ENCODE measurements around the gene MISP3.
"Not testable (repeated sequence)": the region's sequence is repeated elsewhere in the genome, so short reads cannot be mapped to it uniquely, and the experiment has no call there.

The MISP3 gene

DNA sequence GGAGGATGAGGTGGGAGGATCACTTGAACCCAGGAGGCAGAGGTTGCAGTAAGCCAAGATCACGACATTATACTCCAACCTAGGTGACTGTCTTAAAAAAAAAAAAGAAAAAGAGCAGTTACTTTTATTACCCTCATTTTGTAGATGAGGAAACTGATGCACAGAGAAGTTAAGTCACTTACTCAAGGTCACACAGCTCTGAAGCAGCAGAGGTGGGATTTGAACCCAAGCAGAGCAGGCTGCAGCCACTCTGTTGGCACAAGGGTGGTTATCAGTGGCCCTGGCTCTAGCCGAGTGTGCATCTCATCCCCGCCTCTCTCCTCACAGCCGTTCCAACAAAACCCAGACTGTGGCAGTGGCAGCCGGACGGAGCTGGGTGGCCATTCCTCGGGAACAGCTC is 33.4 kb upstream of the MISP3 start:
- peaks cover 24% of the 10 kb centered on the region for H3K4me1 ChIP-seq (ENCODE audit: control insufficient read depth, low read length)
- H3K36me3 ChIP-seq (ENCODE audit: control insufficient read depth, low read length), result peaks cover 12% of the 10 kb centered on the region
- no peaks in the 10 kb centered on the region for H3K9me3 ChIP-seq (ENCODE audit: control insufficient read depth, insufficient read depth, low read length)
- no peak overlapping the region for H3K4me3 ChIP-seq (ENCODE audit: low read length)
- no peaks in the 10 kb centered on the region for H3K27me3 ChIP-seq (ENCODE audit: control insufficient read depth, low read length)
- TF ChIP-seq, protein P1, sequence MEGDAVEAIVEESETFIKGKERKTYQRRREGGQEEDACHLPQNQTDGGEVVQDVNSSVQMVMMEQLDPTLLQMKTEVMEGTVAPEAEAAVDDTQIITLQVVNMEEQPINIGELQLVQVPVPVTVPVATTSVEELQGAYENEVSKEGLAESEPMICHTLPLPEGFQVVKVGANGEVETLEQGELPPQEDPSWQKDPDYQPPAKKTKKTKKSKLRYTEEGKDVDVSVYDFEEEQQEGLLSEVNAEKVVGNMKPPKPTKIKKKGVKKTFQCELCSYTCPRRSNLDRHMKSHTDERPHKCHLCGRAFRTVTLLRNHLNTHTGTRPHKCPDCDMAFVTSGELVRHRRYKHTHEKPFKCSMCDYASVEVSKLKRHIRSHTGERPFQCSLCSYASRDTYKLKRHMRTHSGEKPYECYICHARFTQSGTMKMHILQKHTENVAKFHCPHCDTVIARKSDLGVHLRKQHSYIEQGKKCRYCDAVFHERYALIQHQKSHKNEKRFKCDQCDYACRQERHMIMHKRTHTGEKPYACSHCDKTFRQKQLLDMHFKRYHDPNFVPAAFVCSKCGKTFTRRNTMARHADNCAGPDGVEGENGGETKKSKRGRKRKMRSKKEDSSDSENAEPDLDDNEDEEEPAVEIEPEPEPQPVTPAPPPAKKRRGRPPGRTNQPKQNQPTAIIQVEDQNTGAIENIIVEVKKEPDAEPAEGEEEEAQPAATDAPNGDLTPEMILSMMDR (IDR thresholded peaks at IDR 0.05; ENCODE audit: low read depth, low read length, poor library complexity, severe bottlenecking), result no peak
- no peak for TF ChIP-seq EZH2phosphoT487 (IDR thresholded peaks at IDR 0.05; ENCODE audit: borderline replicate concordance, low read length)
- H3K27ac ChIP-seq (ENCODE audit: low read depth, low read length), result no peak overlapping the region
- H4K20me1 ChIP-seq (ENCODE audit: control insufficient read depth, insufficient read depth, low read depth, low read length), result no peaks in the 10 kb centered on the region
- no peak overlapping the region for H3K4me2 ChIP-seq (ENCODE audit: low read length)
- H3F3A ChIP-seq (ENCODE audit: control insufficient read depth, insufficient read depth), result no peaks in the 10 kb centered on the region
- H3K79me2 ChIP-seq (ENCODE audit: control insufficient read depth, low read length), result no peaks in the 10 kb centered on the region
- H3K9me2 ChIP-seq (replicated peaks; ENCODE audit: control insufficient read depth, low read length), result no peaks in the 10 kb centered on the region

GRCh38 chr19:14042659-14043608 is 29.7 kb upstream of the MISP3 start:
- H3K27me3 ChIP-seq (ENCODE audit: control insufficient read depth, low read length), result not testable (repeated sequence)

DNA sequence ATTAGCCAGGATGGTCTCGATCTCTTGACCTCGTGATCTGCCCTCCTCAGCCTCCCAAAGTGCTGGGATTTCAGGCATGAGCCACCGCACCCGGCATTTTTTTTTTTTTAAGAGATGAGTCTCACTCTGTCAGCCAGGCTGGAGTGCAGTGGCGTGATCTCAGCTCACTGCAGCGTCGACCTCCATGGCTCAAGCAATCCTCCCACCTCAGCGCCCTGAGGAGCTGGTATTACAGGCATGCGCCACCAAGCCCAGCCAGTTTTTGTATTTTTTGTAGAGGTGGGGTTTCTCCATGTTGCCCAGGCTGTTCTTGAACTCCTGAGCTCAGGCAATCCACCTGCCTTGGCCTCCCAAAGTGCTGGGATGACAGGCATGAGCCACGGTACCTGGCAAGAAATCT is 24.7 kb upstream of the MISP3 start:
- H3K79me2 ChIP-seq (ENCODE audit: control insufficient read depth, low read length); H3K4me1 ChIP-seq (ENCODE audit: control insufficient read depth, low read length); H3F3A ChIP-seq (ENCODE audit: control insufficient read depth, insufficient read depth); H3K4me3 ChIP-seq (ENCODE audit: low read length); H3K27ac ChIP-seq (ENCODE audit: low read depth, low read length); H3K4me2 ChIP-seq (ENCODE audit: low read length); H4K20me1 ChIP-seq (ENCODE audit: control insufficient read depth, insufficient read depth, low read depth, low read length); H3K27me3 ChIP-seq (ENCODE audit: control insufficient read depth, low read length); H3K9me2 ChIP-seq (replicated peaks; ENCODE audit: control insufficient read depth, low read length); H3K9me3 ChIP-seq (ENCODE audit: control insufficient read depth, insufficient read depth, low read length): not testable (repeated sequence)
- peaks cover 13% of the 10 kb centered on the region for H3K36me3 ChIP-seq (ENCODE audit: control insufficient read depth, low read length)

More at GRCh38 chr19:14042659-14043608, 29.7 kb upstream of the MISP3 start:
- not testable (repeated sequence) for H3F3A ChIP-seq (ENCODE audit: control insufficient read depth, insufficient read depth); H3K9me2 ChIP-seq (replicated peaks; ENCODE audit: control insufficient read depth, low read length); H3K9me3 ChIP-seq (ENCODE audit: control insufficient read depth, insufficient read depth, low read length); H4K20me1 ChIP-seq (ENCODE audit: control insufficient read depth, insufficient read depth, low read depth, low read length); H3K79me2 ChIP-seq (ENCODE audit: control insufficient read depth, low read length)
- H3K36me3 ChIP-seq (ENCODE audit: control insufficient read depth, low read length), result peaks cover 15% of the 10 kb centered on the region
- TF ChIP-seq, protein P1 (IDR thresholded peaks at IDR 0.05; ENCODE audit: low read depth, low read length, poor library complexity, severe bottlenecking), result peak; percentile 75
- H3K4me1 ChIP-seq (ENCODE audit: control insufficient read depth, low read length), result peaks cover 24% of the 10 kb centered on the region
- peak overlapping the region; percentile 48 for H3K27ac ChIP-seq (ENCODE audit: low read depth, low read length)
- peak overlapping the region; percentile 61 for H3K4me2 ChIP-seq (ENCODE audit: low read length)
- H3K4me3 ChIP-seq (ENCODE audit: low read length), result peak overlapping the region; percentile 25

DNA sequence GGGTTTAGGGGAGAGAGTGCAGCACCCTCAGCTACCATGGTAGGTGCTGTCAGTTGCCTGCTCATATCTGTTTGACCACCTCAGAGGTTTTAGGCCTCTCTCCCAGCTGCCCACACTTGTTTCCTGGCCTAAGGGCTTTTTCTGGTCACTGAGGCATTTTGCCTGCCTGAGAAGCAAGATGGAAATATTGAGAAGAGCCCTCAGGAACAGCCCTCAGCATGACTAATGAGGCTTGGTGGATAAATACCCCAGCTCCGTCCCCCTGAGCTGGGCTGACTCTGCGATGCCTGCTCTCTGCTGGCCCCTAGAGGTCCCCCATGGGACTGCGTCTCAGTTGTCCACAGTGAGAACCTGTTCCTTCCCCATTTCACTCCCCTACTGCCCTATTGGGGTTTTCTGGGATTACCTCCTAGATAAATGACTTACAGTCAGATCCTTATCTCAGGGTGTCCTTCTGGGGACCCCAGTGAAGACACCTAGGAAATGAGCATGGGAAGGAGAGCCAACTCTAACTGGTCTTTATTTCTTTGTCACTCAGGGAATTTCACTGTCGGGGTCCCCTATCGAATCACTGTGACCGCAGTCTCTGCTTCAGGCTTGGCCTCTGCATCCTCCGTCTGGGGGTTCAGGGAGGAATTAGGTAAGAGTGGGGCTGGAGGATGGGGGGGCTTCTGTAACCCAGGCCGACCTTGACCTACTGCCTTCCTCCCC is 24.0 kb upstream of the MISP3 start:
- peaks cover 13% of the 10 kb centered on the region for H3K36me3 ChIP-seq (ENCODE audit: control insufficient read depth, low read length)
- H3F3A ChIP-seq (ENCODE audit: control insufficient read depth, insufficient read depth), result no peaks in the 10 kb centered on the region
- no peaks in the 10 kb centered on the region for H3K79me2 ChIP-seq (ENCODE audit: control insufficient read depth, low read length)

More for the DNA sequence above, 24.0 kb upstream of the MISP3 start:
- no peaks in the 10 kb centered on the region for H3K9me2 ChIP-seq (replicated peaks; ENCODE audit: control insufficient read depth, low read length)
- no peaks in the 10 kb centered on the region for H3K27me3 ChIP-seq (ENCODE audit: control insufficient read depth, low read length)
- H3K4me1 ChIP-seq (ENCODE audit: control insufficient read depth, low read length), result no peaks in the 10 kb centered on the region
- no peak overlapping the region for H3K4me2 ChIP-seq (ENCODE audit: low read length)
- H3K4me3 ChIP-seq (ENCODE audit: low read length), result no peak overlapping the region
- TF ChIP-seq, protein P1 (IDR thresholded peaks at IDR 0.05; ENCODE audit: low read depth, low read length, poor library complexity, severe bottlenecking), result peak; percentile 96
- TF ChIP-seq EZH2phosphoT487 (IDR thresholded peaks at IDR 0.05; ENCODE audit: borderline replicate concordance, low read length), result no peak
- H3K9me3 ChIP-seq (ENCODE audit: control insufficient read depth, insufficient read depth, low read length), result peaks cover 3% of the 10 kb centered on the region; the same call in 1 of the 2 replicates
- H3K27ac ChIP-seq (ENCODE audit: low read depth, low read length), result no peak overlapping the region
- H4K20me1 ChIP-seq (ENCODE audit: control insufficient read depth, insufficient read depth, low read depth, low read length), result no peaks in the 10 kb centered on the region

Measured in DOHH2 (cell line).